Measurements from ENCODE around the gene MT1A.

The MT1A gene

DNA sequence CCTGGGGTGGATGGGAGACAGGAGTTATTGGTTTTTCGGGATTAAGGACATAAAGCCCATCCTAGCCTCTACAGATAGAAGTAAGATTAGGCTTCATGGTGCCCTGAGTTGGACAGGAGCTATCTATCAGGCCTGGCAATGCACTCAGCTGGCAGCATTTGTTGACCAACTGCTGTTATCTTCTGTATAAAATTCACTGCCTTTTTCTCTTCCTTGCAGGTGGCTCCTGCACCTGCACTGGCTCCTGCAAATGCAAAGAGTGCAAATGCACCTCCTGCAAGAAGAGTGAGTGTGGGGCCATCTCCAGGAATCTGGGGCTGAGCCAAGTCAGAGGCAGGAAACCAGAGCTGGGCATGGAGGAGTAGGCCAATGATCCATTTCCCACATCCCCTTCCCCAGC lies 579 bp downstream of the MT1A start:
- TF ChIP-seq, protein P1, sequence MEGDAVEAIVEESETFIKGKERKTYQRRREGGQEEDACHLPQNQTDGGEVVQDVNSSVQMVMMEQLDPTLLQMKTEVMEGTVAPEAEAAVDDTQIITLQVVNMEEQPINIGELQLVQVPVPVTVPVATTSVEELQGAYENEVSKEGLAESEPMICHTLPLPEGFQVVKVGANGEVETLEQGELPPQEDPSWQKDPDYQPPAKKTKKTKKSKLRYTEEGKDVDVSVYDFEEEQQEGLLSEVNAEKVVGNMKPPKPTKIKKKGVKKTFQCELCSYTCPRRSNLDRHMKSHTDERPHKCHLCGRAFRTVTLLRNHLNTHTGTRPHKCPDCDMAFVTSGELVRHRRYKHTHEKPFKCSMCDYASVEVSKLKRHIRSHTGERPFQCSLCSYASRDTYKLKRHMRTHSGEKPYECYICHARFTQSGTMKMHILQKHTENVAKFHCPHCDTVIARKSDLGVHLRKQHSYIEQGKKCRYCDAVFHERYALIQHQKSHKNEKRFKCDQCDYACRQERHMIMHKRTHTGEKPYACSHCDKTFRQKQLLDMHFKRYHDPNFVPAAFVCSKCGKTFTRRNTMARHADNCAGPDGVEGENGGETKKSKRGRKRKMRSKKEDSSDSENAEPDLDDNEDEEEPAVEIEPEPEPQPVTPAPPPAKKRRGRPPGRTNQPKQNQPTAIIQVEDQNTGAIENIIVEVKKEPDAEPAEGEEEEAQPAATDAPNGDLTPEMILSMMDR (IDR thresholded peaks at IDR 0.05; ENCODE audit: borderline replicate concordance, insufficient read depth, low read depth, low read length): no peak
- H3K4me3 ChIP-seq (ENCODE audit: low read depth, low read length): no peak overlapping the region

DNA sequence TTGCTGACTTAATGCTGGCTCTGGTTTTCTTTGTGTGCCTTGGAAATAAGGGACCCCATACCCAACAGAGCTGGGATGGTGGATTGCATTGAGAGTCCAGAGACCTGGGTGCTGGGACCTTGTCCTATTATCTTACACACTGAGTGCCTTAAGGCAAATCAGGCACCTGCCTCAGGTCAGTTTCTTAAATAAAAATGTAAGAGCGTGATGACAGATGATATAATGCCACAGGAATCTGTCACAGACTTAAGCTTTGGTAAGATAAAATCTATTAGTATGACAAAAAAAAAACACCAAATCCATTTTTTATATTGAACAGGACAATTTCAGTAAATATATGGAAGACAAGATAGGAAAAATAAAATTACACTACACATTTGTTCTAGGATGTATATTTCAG lies 1.6 kb downstream of the MT1A start:
- TF ChIP-seq, protein P1 (IDR thresholded peaks at IDR 0.05; ENCODE audit: borderline replicate concordance, insufficient read depth, low read depth, low read length): no peak
- no peak overlapping the region for H3K4me3 ChIP-seq (ENCODE audit: low read depth, low read length)

DNA sequence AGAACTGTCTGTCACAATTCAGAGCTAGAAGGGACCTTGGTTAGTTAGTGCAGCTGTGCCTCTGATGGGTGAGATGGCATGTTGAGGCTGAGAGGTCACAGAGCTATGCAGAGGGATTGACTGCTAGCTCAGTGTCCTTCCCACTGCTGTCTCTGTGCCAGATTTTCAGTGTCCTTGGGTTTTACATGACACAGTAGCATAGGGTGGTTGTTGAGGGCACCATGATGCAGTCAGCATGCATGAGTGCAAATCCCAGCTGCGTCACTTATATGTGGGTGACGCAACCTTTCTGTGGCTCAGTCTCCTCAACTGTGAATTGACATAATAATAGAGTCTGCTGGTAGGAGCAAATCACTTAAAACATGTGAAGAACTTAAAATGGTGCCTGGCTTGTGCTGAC lies 2.7 kb downstream of the MT1A start:
- TF ChIP-seq, protein P1 (IDR thresholded peaks at IDR 0.05; ENCODE audit: borderline replicate concordance, insufficient read depth, low read depth, low read length): no peak
- H3K4me3 ChIP-seq (ENCODE audit: low read depth, low read length): no peak overlapping the region

DNA sequence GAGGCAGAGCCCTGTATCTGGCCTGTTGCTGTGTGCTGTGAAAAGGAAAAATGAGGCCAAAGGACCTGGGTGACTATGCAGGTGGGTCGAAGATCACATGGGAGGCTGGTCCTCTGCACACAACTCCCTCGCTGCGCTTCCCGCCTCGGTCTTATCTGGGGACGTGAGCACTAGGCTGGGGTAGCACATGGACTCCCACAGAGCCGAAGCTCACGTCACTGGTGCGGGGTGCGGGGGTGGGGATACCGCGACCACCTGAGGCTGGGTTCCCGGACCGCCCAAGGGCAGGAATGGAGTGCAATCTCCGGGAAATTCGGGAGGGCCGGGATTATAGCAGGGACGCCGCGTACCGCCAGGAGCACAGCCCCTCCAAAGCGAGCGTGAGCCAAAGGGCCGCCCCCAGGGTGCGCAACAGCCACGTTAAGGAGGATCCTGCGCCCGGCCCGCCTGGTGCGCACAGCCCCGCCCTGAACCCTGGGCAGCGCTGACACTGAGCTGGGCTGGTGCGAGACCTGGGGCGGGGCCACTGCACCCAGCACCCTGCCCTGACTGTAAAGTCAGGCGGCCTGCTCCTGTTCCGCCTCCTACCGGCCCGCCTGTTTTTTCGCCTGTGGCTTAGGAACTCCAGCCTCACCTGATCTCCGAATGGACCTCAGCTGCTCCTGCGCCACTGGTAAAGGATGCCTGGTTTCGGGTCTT lies 4.8 kb downstream of the MT1A start:
- no peak overlapping the region for H3K4me3 ChIP-seq (ENCODE audit: low read depth, low read length)
- TF ChIP-seq, protein P1 (IDR thresholded peaks at IDR 0.05; ENCODE audit: borderline replicate concordance, insufficient read depth, low read depth, low read length): 0 out of 2 replicates have a peak, but pooled peaks have one; percentile 4

DNA sequence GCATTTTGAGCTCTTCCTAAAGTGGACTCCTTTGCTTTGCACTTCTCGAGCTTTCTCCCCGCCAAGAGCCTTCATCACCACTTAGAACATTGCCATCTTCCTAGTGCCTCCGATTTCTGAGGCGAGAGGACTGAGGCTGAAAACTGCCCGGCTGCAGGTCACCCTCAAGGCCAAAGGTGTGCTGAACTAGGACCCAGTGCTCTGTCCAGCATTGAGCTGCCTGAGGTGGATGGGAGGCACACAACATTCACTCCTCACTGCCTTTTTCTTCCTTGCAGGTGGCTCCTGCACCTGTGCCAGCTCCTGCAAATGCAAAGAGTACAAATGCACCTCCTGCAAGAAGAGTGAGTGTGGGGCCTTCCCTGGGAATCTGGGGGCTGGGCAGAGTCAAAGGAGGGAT lies 5.4 kb downstream of the MT1A start:
- TF ChIP-seq, protein P1 (IDR thresholded peaks at IDR 0.05; ENCODE audit: borderline replicate concordance, insufficient read depth, low read depth, low read length): no peak
- H3K4me3 ChIP-seq (ENCODE audit: low read depth, low read length): no peak overlapping the region

DNA sequence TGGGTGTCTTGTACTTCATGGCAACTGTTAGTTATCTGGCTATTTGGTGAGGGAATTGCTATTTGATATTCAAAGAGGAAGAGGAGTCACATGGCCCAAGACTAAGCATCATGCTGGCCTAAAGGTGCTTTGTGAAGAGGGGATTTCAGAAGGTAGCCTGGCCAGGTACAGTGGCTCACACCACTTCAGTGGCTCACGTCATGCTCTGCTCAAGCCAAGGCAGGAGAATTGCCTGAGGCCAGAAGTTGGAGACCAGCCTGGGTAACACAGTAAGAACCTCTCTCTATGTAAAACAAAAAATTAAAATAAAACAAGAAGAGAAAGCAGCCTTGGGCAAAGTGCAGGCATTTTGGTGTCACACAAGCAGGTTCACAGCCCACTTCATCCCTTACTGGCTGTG lies 6.8 kb downstream of the MT1A start:
- no peak overlapping the region for H3K4me3 ChIP-seq (ENCODE audit: low read depth, low read length)
- TF ChIP-seq, protein P1 (IDR thresholded peaks at IDR 0.05; ENCODE audit: borderline replicate concordance, insufficient read depth, low read depth, low read length): no peak

DNA sequence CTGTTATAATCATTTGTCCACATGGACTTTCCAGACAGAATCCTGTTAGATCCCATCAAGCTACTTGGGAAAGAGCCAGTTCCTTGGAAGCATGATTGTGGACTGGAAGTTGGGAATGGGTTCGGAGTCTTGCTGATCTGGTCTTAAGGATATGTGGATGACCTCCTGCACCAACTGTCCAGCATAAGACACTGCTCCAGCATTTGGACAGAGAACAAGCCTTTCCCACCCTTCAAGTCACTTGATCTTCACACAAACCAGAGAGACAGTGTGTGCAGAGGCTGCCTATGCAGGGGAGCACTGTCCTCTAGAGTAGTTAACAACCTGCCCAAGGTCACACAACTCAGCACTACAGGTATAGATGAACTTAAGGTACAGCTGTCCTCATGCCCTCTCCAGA lies 7.4 kb downstream of the MT1A start:
- TF ChIP-seq, protein P1 (IDR thresholded peaks at IDR 0.05; ENCODE audit: borderline replicate concordance, insufficient read depth, low read depth, low read length): no peak
- no peak overlapping the region for H3K4me3 ChIP-seq (ENCODE audit: low read depth, low read length)
